ENCODE data around the gene DDX42. TPM values are rescaled to one million over a fixed set of nuclear protein-coding genes. Genes with fewer than 3 reads are reported as not detected.
A peak's percentile ranks its signal among the peaks of the same experiment; 100 is the strongest.

The DDX42 gene
- total RNA-seq, 1 experiment from 2014 or later = 184 TPM

GRCh38 chr17:63821804-63822203, 47.8 kb downstream of the DDX42 start:
- no peak overlapping the region for H3K9ac ChIP-seq (ENCODE audit: extremely low read depth, insufficient read length, low read length)
- Mint-ChIP-seq H3K27ac (0 out of 7 replicates have a peak overlapping the region, but pooled peaks of 1 of the 3 experiments have one; percentile 12), H3K4me3 (no peak overlapping the region; a peak in 1 of 5 replicates), H3K36me3 (ENCODE audit: insufficient read depth in 1 of 3, low read depth in 3 of 3) (peaks cover 64 to 100% (median 91%) of the 10 kb centered on the region in 3 experiments), H3K4me1 (peaks cover 6 to 7% of the 10 kb centered on the region in 2 experiments), H3K27me3 (ENCODE audit: low read depth) (no peaks in the 10 kb centered on the region; the same call in 1 of the 2 replicates), H3K9me3 (no peaks in the 10 kb centered on the region; a peak in 1 of 5 replicates)
- H3K14ac ChIP-seq (ENCODE audit: insufficient read depth, low read length) = no peak overlapping the region
- no peaks in the 10 kb centered on the region for H4K20me1 ChIP-seq (ENCODE audit: control insufficient read depth, insufficient read depth, insufficient read length)
- H2BK20ac ChIP-seq (ENCODE audit: low read depth, low read length, poor library complexity, severe bottlenecking) = no peak overlapping the region
- no peak overlapping the region for H3K4me2 ChIP-seq (ENCODE audit: insufficient read depth, insufficient read length, low read length)
- no peak overlapping the region for H2AFZ ChIP-seq (ENCODE audit: low read length)
- H3K4ac ChIP-seq (ENCODE audit: low read depth, low read length) = no peak overlapping the region
- H4K8ac ChIP-seq (replicated peaks; ENCODE audit: insufficient read length, low read depth, low read length) = no peak overlapping the region
- no peaks in the 10 kb centered on the region for H3K79me1 ChIP-seq (ENCODE audit: insufficient read depth, low read depth, low read length, poor library complexity, severe bottlenecking)
- H3T11ph ChIP-seq (ENCODE audit: low read length) = no peak overlapping the region
- H2BK5ac ChIP-seq (ENCODE audit: insufficient read length, low read length) = no peak overlapping the region
- no CpG with 5 or more reads among the region's 6 CpGs for WGBS (ENCODE audit: extremely low coverage, insufficient read length, low lambda C conversion rate)
- H4K91ac ChIP-seq (ENCODE audit: insufficient read length, low read depth, low read length) = no peak overlapping the region
- TF ChIP-seq CTCF (conservative IDR thresholded peaks at IDR 0.05) = no peak
- H3K23me2 ChIP-seq (ENCODE audit: insufficient read length, low read depth, low read length, poor library complexity, severe bottlenecking) = no peaks in the 10 kb centered on the region
- no peaks in the 10 kb centered on the region for H3K9me3 ChIP-seq (ENCODE audit: control insufficient read depth, low read depth, low read length)
- H2BK15ac ChIP-seq (ENCODE audit: low read depth, low read length) = no peak overlapping the region
- H2BK120ac ChIP-seq (ENCODE audit: low read depth, low read length, poor library complexity, severe bottlenecking) = no peak overlapping the region
- H2BK12ac ChIP-seq (ENCODE audit: insufficient read length, low read depth, low read length) = no peak overlapping the region
- no peak overlapping the region for H4K5ac ChIP-seq (ENCODE audit: insufficient read length, low read depth, low read length)
- no peak overlapping the region for H2AK5ac ChIP-seq (ENCODE audit: insufficient read length, low read length)
- H3K79me2 ChIP-seq (ENCODE audit: insufficient read depth, low read length) = peaks cover 1% of the 10 kb centered on the region; the same call in 1 of the 2 replicates
- no peaks in the 10 kb centered on the region for H3K4me1 ChIP-seq (ENCODE audit: insufficient read depth, low read length)
- no peak overlapping the region for H3K18ac ChIP-seq (ENCODE audit: insufficient read length, low read depth, low read length)
- no peak overlapping the region for H3K23ac ChIP-seq (ENCODE audit: insufficient read length, low read depth, low read length)
- no peak for DNase-seq
- H3K27ac ChIP-seq (ENCODE audit: insufficient read length, low read depth, low read length) = no peak overlapping the region
- no peak overlapping the region for H3K56ac ChIP-seq (ENCODE audit: insufficient read length, low read depth, low read length)
- H3K27me3 ChIP-seq (ENCODE audit: insufficient read depth, low read length) = no peaks in the 10 kb centered on the region
